ENCODE results near the gene TXNDC9.
"Not testable (repeated sequence)": the region's sequence is repeated elsewhere in the genome, so short reads cannot be mapped to it uniquely, and the experiment has no call there.

The TXNDC9 gene

DNA sequence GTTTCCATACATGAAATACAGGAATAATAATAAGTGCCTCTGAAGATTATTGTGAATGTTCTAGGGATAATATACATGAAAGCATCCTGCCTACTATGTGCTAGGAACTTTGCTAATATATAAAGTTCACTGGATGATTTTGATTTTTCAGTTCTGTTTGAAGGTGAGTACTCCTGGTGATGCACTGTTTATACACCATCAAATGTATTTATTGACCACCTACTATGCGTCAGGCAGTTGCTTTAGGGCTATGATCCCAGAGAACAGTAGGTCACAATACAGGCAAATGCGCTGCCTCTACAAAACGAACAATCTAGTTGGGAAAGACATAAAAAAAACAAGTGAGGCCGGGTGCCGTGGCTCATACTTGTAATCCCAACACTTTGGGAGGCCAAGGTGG, 10.7 kb downstream of the TXNDC9 start:
- no peak for DNase-seq (ENCODE audit: low read depth)

DNA sequence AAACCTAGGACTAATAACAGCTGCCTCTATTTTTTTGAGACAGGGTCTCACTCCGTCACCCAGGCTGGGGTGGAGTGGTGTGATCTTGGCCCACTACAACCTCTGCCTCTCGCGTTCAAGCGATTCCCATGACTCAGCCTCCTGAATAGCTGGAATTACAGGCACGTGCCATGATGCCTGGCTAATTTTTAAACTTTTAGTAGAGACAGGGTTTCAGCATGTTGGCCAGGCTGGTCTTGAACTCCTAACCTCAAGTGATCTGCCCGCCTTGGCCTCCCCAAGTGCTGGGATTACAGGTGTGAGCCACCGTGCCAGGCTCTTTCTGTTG, 18.3 kb downstream of the TXNDC9 start:
- DNase-seq (ENCODE audit: low read depth) = not testable (repeated sequence)

DNA sequence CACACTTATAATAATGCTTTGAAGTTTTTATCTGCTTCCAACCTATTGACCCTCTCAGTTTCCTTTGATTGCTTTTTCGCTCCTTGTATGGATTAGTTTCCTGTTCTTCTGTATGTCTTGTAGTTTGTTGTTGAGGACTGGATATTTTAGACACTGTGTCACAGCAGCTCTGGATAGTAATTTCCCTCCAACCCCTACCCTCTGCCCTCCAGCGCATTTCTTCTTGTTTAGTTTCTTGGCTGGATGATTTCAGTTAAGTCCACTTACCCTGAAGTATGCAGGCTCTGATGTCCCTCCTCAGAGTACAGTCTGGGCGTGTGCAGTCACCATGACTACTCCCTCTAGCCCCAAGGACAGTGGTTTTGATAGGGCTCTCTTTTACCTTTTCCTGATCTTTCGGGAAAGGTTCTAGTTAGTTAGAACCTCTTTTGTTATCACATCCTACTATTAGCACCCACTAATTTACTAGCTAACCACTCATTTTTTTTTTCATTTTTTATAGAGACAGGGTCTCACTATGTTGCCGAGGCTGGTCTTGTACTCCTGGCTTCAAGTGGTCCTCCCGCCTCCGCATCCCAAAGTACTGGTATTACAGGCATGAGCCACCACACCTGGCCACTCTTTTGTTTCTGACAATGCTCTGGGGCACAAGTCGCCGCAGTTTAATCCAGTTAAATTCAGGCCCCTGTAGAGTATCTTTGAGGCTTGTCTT, 18.8 kb downstream of the TXNDC9 start:
- DNase-seq (ENCODE audit: low read depth) = no peak

DNA sequence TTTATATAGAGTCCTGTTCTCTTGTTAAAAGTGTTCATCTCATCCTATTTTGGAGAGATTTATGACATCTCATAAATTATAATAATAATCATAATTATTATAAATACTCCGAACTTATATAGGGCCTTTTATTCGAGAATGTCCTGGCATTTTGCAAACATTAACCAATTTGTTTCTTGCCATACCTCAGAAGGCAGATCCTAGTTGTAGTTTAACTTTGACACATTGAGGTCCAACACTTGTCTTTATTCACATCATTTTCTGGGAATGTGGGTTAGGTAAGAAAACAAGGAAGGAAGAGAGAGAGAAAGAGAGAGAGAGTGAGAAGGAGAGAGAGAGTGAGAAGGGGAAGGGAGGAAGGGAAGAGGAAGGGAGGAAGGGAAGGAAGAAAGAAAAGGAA, 35.0 kb downstream of the TXNDC9 start, which contains the start of gene LYG1:
TSS of gene LYG1 (minus strand) at position 101 of the 400 bp plus-strand sequence. CDS start 5,527 bp downstream, outside the sequence.
- DNase-seq (ENCODE audit: low read depth) = not testable (repeated sequence)

DNA sequence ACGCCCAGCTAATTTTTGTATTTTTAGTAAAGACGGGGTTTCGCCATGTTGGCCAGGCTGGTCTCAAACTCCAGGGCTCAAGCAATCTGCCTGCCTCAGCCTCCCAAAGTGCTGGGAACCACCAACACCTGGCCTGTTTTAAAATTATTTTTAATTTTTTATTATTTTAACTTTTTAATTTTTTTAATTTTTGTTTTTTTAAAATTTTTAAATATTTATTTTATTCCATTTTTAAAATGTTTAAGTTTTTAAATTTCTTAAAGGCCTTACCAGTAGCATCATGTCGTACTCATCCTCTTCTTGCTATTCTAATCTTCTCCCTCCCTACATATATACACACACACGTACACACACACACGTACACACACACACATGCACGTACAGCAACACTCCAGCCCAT, 36.6 kb downstream of the TXNDC9 start:
- no peak for DNase-seq (ENCODE audit: low read depth)

DNA sequence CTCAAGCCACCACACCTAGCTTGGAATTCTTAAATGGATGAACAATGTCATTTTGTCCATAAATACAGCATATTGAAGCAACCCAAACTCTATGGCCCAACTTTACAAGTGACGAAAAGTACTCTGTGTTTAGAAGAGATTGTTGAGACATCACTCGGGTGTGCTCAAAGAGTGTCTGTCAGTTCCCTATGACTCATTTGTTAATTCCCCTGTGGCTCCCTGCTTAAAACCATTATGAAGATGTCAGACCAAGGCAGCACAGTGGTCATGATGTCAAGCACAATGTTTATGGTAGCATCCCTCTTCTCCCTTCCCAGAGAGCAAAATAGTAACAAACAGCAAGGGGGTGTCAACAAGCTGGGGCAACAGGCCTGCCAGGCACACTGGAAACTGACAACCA, 38.1 kb downstream of the TXNDC9 start:
- no peak for DNase-seq (ENCODE audit: low read depth)

DNA sequence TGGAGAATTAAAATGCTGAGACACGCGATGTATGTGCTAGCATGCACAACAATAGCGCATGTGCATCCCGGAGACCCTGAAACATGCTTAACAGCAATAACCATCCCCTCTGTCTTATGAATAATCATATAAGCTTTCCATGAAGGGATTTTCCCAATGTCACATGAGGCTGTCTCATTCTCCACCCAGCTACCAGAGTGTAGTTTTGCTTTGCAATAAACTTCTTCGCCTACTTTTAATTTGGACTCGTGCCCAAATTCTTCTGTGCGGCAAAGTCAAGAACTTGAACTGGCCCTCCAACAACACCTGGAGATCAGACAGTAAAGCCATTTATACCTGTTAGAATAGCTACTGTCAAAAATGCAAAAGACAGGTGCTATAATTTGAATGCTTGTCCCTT, 50.6 kb downstream of the TXNDC9 start:
- DNase-seq (ENCODE audit: low read depth) = no peak

DNA sequence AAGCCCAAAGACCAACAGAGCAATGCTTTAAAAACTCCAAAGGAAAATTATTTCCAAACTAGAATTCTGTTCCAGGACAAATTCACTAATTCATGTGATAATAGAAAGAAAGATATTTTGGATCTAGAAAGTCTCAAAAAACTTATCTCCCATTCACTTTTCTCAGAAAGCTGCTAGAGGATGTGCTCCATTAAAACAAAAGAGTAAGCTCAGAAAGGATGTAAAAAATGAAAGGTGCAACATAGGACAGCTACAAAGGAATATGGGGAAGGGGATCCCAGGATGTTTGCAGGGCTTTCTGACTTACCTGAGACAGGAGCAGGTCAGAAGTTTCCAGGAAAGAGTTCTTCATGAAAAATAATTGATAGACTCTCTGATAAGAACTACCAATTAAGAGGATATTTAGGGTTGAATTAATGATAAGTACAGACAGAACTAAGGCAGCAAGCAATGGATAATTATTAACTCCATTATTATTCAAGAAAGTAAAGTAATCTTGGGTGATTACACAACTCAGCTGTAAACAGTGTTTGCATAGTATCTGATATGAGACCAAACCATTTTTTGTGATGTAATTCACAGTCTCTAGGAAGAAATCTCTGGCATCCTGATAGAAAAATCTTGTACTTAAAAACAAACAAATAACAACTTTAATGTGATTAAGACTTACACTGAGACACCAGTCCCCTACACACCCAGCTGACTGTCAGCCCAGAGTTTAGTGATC, 56.0 kb downstream of the TXNDC9 start:
- no peak for DNase-seq (ENCODE audit: low read depth)

DNA sequence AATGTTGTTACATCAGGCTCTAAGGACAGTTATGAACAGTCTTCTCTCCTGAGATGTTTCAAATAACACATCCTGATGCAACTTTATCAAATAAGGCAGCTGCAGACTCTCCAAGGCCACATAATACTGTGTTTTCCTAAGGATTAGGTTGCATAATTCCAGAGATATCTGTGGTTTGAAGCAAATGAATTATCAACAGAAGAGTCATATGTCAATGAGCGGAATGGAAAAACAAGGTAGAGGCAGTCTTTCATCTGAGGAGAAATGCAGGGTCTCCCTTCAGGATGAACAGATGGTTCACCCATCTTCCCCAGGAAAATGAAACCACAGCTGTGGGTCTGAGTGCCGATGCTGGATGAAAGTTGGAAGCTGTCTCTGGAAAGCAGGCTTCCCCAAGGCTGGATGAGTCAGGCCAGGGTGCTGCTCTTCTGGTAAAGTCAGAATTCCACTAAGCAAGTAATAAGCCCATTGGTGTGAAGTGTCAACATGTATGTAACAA, 57.3 kb downstream of the TXNDC9 start:
- no peak for DNase-seq (ENCODE audit: low read depth)

DNA sequence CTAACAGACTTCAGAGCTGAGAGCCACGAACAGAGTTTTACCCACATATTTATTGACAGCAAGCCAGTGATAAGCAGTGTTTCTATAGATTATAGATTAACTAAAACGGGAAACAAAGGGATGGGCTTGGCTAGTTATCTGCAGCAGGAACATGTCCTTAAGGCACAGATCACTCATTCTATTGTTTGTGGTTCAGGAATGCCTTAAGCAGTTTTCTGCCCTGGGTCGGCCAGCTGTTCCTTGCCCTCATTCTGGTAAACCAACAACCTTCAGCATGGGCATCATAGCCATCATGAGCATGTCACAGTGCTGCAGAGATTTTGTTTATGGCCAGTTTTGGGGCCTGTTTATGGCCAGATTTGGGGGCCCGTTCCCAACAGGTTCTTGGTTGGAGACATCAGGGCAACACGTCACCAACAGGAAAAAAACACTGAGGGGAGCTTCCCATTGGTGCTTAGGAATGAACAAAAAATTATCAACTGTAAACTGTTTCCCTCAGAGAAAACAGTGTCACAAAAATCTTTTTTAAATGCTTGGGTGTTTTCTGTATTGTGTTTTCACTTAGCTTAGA, 57.9 kb downstream of the TXNDC9 start:
- DNase-seq (ENCODE audit: low read depth) = not testable (repeated sequence)

DNA sequence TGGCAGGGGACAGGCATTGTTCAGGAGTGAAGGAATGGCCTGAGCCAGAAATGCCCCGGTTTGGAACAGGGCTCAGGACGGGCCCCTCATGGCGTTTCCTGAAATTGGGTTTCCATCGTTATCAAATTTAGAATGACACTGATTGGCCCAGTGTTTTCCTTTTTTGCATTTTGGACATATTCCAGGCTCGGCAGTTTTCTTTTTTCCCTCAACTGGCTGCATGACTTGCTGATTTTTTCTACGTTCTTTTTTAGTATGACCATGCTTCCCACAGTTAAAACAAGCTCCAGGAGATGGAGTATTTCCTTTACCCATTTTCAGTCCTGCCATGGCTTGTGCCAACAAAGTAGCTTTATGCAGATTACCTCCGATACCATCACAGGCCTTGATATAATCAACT, 60.3 kb downstream of the TXNDC9 start:
- DNase-seq (ENCODE audit: low read depth) = no peak

Data from stimulated activated CD8-positive, alpha-beta memory T cell treated with anti-CD3 and anti-CD28 coated beads, Interleukin-15, amount 100 ng/mL, for 24 hours (primary cell).